IPS DF 4.7 (cell line): ENCODE measurements around the gene PARD6G.
"Not testable (repeated sequence)": the region's sequence is repeated elsewhere in the genome, so short reads cannot be mapped to it uniquely, and the experiment has no call there.

ENCODE experiments used
- DNase-seq: peaks from one replicate; pipeline ENCODE4 v3.0.0-alpha.2; 2013; ENCODE audit warnings: low spot score; ENCODE audit errors: extremely low read depth

The PARD6G gene

GRCh38 chr18:80241919-80242777 is 5.2 kb downstream of the PARD6G start:
- no peak for DNase-seq

GRCh38 chr18:80239830-80240229 is 7.5 kb downstream of the PARD6G start:
- DNase-seq, result no peak

GRCh38 chr18:80238651-80239260 is 8.6 kb downstream of the PARD6G start:
- DNase-seq, result no peak

GRCh38 chr18:80237519-80237918 is 9.8 kb downstream of the PARD6G start:
- not testable (repeated sequence) for DNase-seq

GRCh38 chr18:80234398-80234797 is 12.9 kb downstream of the PARD6G start:
- DNase-seq, result no peak

- DNase-seq, result no peak
Measured at GRCh38 chr18:80233899-80234298, 13.4 kb downstream of the PARD6G start.

GRCh38 chr18:80233201-80233835 is 14.0 kb downstream of the PARD6G start:
- DNase-seq, result no peak

GRCh38 chr18:80232710-80233109 is 14.6 kb downstream of the PARD6G start:
- no peak for DNase-seq

- DNase-seq, result no peak
Measured at GRCh38 chr18:80232030-80232429, 15.3 kb downstream of the PARD6G start.

- no peak for DNase-seq
Measured at GRCh38 chr18:80231616-80232015, 15.7 kb downstream of the PARD6G start.

GRCh38 chr18:80231151-80231550 is 16.2 kb downstream of the PARD6G start:
- DNase-seq, result no peak

- DNase-seq, result no peak
Measured at GRCh38 chr18:80229766-80230745, 17.3 kb downstream of the PARD6G start.

- DNase-seq, result no peak
Measured at GRCh38 chr18:80229363-80229762, 18.0 kb downstream of the PARD6G start.

GRCh38 chr18:80228051-80228848 is 19.1 kb downstream of the PARD6G start:
- no peak for DNase-seq

- no peak for DNase-seq
Measured at GRCh38 chr18:80227472-80227871, 19.8 kb downstream of the PARD6G start.

- DNase-seq, result no peak
Measured at GRCh38 chr18:80225685-80226084, 21.6 kb downstream of the PARD6G start.

GRCh38 chr18:80223581-80224148 is 23.6 kb downstream of the PARD6G start:
- no peak for DNase-seq

GRCh38 chr18:80219488-80219887 is 27.8 kb downstream of the PARD6G start:
- DNase-seq, result not testable (repeated sequence)

- DNase-seq, result no peak
Measured at GRCh38 chr18:80218341-80219227, 28.7 kb downstream of the PARD6G start.
